ENCODE results near the gene PARD6B. TPM values are rescaled to one million over a fixed set of nuclear protein-coding genes. Genes with fewer than 3 reads are reported as not detected.

Gene PARD6B
- total and polyA plus RNA-seq, 2 of the 4 experiments (the other 2 are of a cell fraction): 0.17 to 0.90 TPM

DNA sequence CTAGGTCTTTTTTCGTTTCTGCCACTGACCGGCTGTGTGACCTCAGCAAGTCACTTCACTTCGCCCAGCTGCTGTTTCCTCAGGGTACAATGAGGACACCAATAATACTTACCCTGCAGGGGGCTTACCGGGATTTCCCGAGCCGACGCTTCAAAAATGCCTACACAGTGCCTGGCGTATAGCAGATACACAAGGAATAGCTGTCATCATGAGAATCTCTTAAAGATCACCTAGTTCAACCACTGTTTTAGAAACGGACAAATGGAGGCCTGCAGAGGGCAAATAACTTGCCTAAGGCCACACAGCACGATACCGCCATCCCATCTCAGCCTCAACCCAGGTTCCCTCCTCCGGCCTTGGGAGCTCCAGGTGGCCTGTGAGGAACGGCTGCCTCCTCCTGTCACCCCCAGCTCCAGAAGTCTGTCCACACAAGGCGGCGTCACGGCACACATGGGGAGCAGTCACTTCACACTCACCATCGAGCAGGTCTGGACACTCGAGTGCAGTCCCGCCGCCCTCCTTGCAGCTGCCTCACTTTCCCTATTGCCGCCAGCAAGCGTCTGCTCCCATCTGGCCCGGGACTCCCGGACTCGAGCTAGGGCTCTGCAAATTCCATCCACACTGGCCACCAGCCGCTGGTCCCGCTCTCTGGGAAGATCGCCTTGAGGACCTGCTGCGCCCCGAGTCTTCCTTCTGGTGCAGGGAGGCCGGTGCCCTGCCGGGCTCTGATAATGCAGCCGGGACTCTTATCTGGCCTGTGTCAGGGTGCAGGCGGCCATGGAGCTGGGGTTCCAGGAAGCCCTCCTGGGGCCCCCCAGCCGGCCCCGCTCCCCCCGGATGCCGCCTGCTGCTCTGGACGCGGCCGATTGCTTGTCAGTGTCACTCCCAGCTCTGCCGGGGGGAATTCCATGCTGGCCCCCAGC, 40.5 kb upstream of the PARD6B start, which contains the start of gene RIPOR3 (continued):
- TF ChIP-seq, protein P1, sequence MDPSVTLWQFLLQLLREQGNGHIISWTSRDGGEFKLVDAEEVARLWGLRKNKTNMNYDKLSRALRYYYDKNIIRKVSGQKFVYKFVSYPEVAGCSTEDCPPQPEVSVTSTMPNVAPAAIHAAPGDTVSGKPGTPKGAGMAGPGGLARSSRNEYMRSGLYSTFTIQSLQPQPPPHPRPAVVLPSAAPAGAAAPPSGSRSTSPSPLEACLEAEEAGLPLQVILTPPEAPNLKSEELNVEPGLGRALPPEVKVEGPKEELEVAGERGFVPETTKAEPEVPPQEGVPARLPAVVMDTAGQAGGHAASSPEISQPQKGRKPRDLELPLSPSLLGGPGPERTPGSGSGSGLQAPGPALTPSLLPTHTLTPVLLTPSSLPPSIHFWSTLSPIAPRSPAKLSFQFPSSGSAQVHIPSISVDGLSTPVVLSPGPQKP (IDR thresholded peaks at IDR 0.05; ENCODE audit: borderline replicate concordance, low read depth, low read length): no peak
- no peak for TF ChIP-seq SMC3 (IDR thresholded peaks at IDR 0.05; ENCODE audit: low read depth, low read length)
